ENCODE measurements around the gene TMEM50A.
"Not testable (repeated sequence)": the region's sequence is repeated elsewhere in the genome, so short reads cannot be mapped to it uniquely, and the experiment has no call there.

DNA sequence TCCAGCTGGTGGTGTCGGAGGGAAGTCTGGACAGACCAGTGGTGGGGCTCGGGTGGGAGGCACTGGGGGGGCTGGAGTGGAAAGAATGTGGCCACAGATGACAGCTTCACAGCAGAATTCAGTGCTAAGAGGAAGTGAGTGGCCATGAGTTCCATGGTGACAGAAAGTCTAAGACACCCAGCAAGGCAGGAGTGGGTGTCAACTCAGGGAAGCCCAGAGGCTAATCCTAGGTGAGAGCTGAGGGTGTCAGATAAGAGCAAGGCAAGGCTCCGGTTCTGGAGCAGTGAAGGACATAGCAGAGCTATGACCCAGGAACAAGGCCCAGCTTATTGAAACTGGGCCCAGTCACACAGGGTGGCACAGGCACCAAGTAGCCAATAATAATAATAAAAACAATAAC lies 35.8 kb upstream of the TMEM50A start:
- TF ChIP-seq, protein P1, sequence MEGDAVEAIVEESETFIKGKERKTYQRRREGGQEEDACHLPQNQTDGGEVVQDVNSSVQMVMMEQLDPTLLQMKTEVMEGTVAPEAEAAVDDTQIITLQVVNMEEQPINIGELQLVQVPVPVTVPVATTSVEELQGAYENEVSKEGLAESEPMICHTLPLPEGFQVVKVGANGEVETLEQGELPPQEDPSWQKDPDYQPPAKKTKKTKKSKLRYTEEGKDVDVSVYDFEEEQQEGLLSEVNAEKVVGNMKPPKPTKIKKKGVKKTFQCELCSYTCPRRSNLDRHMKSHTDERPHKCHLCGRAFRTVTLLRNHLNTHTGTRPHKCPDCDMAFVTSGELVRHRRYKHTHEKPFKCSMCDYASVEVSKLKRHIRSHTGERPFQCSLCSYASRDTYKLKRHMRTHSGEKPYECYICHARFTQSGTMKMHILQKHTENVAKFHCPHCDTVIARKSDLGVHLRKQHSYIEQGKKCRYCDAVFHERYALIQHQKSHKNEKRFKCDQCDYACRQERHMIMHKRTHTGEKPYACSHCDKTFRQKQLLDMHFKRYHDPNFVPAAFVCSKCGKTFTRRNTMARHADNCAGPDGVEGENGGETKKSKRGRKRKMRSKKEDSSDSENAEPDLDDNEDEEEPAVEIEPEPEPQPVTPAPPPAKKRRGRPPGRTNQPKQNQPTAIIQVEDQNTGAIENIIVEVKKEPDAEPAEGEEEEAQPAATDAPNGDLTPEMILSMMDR (IDR thresholded peaks at IDR 0.05): not testable (repeated sequence)
- TF ChIP-seq EZH2 (IDR thresholded peaks at IDR 0.05; ENCODE audit: borderline replicate concordance, insufficient read depth, low read depth, low read length, poor library complexity, severe bottlenecking): not testable (repeated sequence)
